Stimulated activated CD4-positive, alpha-beta T cell treated with anti-CD3 and anti-CD28 coated beads, Interleukin-4, amount 100 ng/mL, for 24 hours (primary cell): ENCODE data around the gene DIP2C.
"Not testable (repeated sequence)": the region's sequence is repeated elsewhere in the genome, so short reads cannot be mapped to it uniquely, and the experiment has no call there.

ENCODE experiments used
- DNase-seq: peaks from one replicate; pipeline ENCODE4 v3.0.0-alpha.2; 2020

The DIP2C gene

GRCh38 chr10:470339-471003 is 219.0 kb downstream of the DIP2C start:
- DNase-seq, result peak; percentile 23

- DNase-seq, result no peak
Measured at GRCh38 chr10:469947-470338, 219.5 kb downstream of the DIP2C start.

GRCh38 chr10:459743-460142 is 229.7 kb downstream of the DIP2C start:
- no peak for DNase-seq

- DNase-seq, result no peak
Measured at GRCh38 chr10:458421-458851, 231.0 kb downstream of the DIP2C start.

- DNase-seq, result no peak
Measured at GRCh38 chr10:456486-456885, 233.0 kb downstream of the DIP2C start.

GRCh38 chr10:454860-455259 is 234.6 kb downstream of the DIP2C start:
- no peak for DNase-seq

GRCh38 chr10:453647-454046 is 235.8 kb downstream of the DIP2C start:
- DNase-seq, result no peak

GRCh38 chr10:452512-453426 is 236.7 kb downstream of the DIP2C start:
- no peak for DNase-seq

GRCh38 chr10:451856-452255 is 237.6 kb downstream of the DIP2C start:
- no peak for DNase-seq

- peak; percentile 57 for DNase-seq
Measured at GRCh38 chr10:451021-451471, 238.4 kb downstream of the DIP2C start.

GRCh38 chr10:450463-450862 is 239.0 kb downstream of the DIP2C start:
- no peak for DNase-seq

GRCh38 chr10:449331-449730 is 240.1 kb downstream of the DIP2C start:
- DNase-seq, result not testable (repeated sequence)

- no peak for DNase-seq
Measured at GRCh38 chr10:443459-443858, 246.0 kb downstream of the DIP2C start.

- no peak for DNase-seq
Measured at GRCh38 chr10:442209-442608, 247.3 kb downstream of the DIP2C start.

GRCh38 chr10:441659-442058 is 247.8 kb downstream of the DIP2C start:
- DNase-seq, result no peak

GRCh38 chr10:440127-440526 is 249.3 kb downstream of the DIP2C start:
- DNase-seq, result no peak

GRCh38 chr10:437698-438490 is 251.6 kb downstream of the DIP2C start:
- DNase-seq, result no peak

GRCh38 chr10:436911-437665 is 252.4 kb downstream of the DIP2C start:
- no peak for DNase-seq

- no peak for DNase-seq
Measured at GRCh38 chr10:436013-436697, 253.3 kb downstream of the DIP2C start.

GRCh38 chr10:435397-435796 is 254.1 kb downstream of the DIP2C start:
- no peak for DNase-seq

- DNase-seq, result no peak
Measured at GRCh38 chr10:429696-430095, 259.8 kb downstream of the DIP2C start.
